ENCODE measurements around the gene SLC39A13. TPM values are rescaled to one million over a fixed set of nuclear protein-coding genes. Genes with fewer than 3 reads are reported as not detected.

Gene SLC39A13
- total and polyA plus RNA-seq, 2 donors (not counting 1 experiment from before 2014, with no cell fraction given): 62.9 to 88.7 TPM

DNA sequence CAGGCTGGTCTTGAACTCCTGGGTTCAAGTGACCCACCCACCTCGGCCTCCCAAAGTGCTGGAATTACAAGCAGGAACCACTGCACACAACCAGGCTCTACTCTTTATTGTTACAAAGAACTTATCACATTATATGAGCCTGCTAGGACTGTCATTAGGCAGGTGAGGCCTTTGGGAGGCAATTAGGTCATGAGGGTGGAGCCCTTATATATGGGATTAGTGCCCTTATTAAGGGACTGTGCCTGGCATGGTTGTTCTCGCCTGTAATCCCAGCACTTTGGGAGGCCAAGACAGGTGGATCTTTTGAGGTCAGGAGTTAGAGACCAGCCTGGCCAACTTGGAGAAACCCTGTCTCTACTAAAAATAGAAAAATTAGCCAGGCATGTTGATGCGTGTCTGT lies 28.3 kb downstream of the SLC39A13 start:
- H3K4me3 ChIP-seq (replicated peaks in 1 of 4; ENCODE audit: control extremely low read depth in 1 of 4, insufficient read depth in 1 of 4, low read depth in 3 of 4, low read length in 4 of 4): no peak overlapping the region
- H3K9ac ChIP-seq (ENCODE audit: insufficient read depth, low read length): no peak overlapping the region
- TF ChIP-seq, protein P1, sequence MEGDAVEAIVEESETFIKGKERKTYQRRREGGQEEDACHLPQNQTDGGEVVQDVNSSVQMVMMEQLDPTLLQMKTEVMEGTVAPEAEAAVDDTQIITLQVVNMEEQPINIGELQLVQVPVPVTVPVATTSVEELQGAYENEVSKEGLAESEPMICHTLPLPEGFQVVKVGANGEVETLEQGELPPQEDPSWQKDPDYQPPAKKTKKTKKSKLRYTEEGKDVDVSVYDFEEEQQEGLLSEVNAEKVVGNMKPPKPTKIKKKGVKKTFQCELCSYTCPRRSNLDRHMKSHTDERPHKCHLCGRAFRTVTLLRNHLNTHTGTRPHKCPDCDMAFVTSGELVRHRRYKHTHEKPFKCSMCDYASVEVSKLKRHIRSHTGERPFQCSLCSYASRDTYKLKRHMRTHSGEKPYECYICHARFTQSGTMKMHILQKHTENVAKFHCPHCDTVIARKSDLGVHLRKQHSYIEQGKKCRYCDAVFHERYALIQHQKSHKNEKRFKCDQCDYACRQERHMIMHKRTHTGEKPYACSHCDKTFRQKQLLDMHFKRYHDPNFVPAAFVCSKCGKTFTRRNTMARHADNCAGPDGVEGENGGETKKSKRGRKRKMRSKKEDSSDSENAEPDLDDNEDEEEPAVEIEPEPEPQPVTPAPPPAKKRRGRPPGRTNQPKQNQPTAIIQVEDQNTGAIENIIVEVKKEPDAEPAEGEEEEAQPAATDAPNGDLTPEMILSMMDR (conservative IDR thresholded peaks at IDR 0.05 in 1 of 2, IDR thresholded peaks at IDR 0.05 in 1 of 2; ENCODE audit: low read depth in 1 of 2, low read length in 2 of 2): no peak
- no peak for TF ChIP-seq EZH2 (IDR thresholded peaks at IDR 0.05; ENCODE audit: low read length, missing control alignments)
- no peaks in the 10 kb centered on the region for H4K20me1 ChIP-seq (ENCODE audit: control insufficient read depth, extremely low read depth, insufficient read depth, low read length)
- no peaks in the 10 kb centered on the region for H3K79me2 ChIP-seq (ENCODE audit: control insufficient read depth, insufficient read depth, low read length)
- no peak overlapping the region for H3K27ac ChIP-seq (ENCODE audit: insufficient read depth, low read length)
- H2AFZ ChIP-seq (ENCODE audit: low read length): no peak overlapping the region
- no peak overlapping the region for H3K4me2 ChIP-seq (ENCODE audit: extremely low read depth, insufficient read depth, low read length)
- no peak for DNase-seq (ENCODE audit: low read depth in 2 of 2)
- H3K4me1 ChIP-seq (ENCODE audit: control insufficient read depth, extremely low read depth, insufficient read depth, low read length): no peaks in the 10 kb centered on the region
- no peaks in the 10 kb centered on the region for H3K9me3 ChIP-seq (ENCODE audit: control insufficient read depth, insufficient read depth, low read depth, low read length)
- H3K36me3 ChIP-seq (ENCODE audit: control insufficient read depth, insufficient read depth, low read length): no peaks in the 10 kb centered on the region
- no peaks in the 10 kb centered on the region for H3K27me3 ChIP-seq (ENCODE audit: control insufficient read depth, insufficient read depth, low read length)

DNA sequence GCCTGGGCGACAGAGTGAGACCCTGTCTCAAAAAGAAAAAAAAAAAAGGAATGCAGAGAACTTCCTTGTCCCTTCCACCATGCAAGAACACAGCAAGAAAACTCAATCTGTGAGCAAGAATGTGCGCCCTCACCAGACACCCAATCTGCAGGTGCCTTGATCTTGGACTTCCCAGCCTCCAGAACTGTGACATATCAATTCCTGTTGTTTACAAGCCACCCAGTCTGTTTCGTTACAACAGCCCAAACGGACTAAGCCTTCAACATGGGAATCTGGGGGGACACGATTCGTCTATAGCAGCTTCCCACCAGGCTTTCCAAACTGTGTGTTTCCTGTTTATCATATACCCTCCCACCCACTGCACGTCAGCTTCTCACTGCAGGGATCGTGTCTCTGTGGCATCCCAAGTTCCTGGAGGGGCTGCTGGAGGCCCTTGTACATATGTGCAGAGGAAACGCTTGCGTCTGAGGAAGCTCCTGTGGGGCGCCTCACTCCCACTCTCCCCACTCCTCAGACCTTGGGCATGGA lies 28.9 kb downstream of the SLC39A13 start:
- no peak overlapping the region for H3K4me3 ChIP-seq (replicated peaks in 1 of 4; ENCODE audit: control extremely low read depth in 1 of 4, insufficient read depth in 1 of 4, low read depth in 3 of 4, low read length in 4 of 4)
- TF ChIP-seq EZH2 (IDR thresholded peaks at IDR 0.05; ENCODE audit: low read length, missing control alignments): no peak
- TF ChIP-seq, protein P1 (conservative IDR thresholded peaks at IDR 0.05 in 1 of 2, IDR thresholded peaks at IDR 0.05 in 1 of 2; ENCODE audit: low read depth in 1 of 2, low read length in 2 of 2): no peak
- H3K4me1 ChIP-seq (ENCODE audit: control insufficient read depth, extremely low read depth, insufficient read depth, low read length): no peaks in the 10 kb centered on the region
- H4K20me1 ChIP-seq (ENCODE audit: control insufficient read depth, extremely low read depth, insufficient read depth, low read length): no peaks in the 10 kb centered on the region
- no peaks in the 10 kb centered on the region for H3K27me3 ChIP-seq (ENCODE audit: control insufficient read depth, insufficient read depth, low read length)
- DNase-seq (ENCODE audit: low read depth in 2 of 2): no peak
- H3K27ac ChIP-seq (ENCODE audit: insufficient read depth, low read length): no peak overlapping the region
- H2AFZ ChIP-seq (ENCODE audit: low read length): no peak overlapping the region
- H3K4me2 ChIP-seq (ENCODE audit: extremely low read depth, insufficient read depth, low read length): no peak overlapping the region
- no peaks in the 10 kb centered on the region for H3K9me3 ChIP-seq (ENCODE audit: control insufficient read depth, insufficient read depth, low read depth, low read length)
- no peaks in the 10 kb centered on the region for H3K36me3 ChIP-seq (ENCODE audit: control insufficient read depth, insufficient read depth, low read length)
- H3K79me2 ChIP-seq (ENCODE audit: control insufficient read depth, insufficient read depth, low read length): no peaks in the 10 kb centered on the region
- H3K9ac ChIP-seq (ENCODE audit: insufficient read depth, low read length): no peak overlapping the region

DNA sequence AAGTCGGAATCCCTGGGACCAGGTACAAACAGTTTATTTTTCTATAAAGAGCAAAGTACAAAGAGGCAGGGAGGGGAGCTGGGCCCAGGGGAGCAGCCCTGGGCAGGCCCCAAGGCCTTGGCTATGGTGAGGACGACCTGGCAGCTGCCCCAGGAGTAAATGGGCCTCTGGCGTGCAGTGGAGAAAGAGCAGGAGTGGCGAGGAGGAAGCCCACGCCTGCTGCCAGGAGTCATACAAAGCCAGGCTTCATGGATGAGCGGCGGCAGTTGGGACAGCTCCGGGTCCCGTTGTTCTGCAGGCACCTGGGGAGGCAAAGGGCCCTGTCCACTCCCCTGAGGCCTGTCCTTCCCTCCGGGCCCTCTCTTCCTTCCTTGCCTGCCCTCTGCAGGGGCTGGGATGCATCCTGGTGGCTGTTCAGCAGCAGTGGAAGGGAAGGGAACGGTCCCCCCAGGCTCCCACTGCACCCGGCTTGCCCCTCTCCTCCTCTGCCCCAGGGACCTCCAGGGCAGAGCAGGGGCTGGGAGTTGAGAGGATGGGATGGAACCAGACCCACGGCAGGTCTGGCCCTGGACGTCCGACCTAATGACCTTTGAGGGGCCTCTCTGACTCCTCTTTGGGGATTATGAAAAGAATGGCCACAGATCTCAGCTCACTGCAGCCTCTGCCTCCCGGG lies 29.5 kb downstream of the SLC39A13 start:
- H3K27me3 ChIP-seq (ENCODE audit: control insufficient read depth, insufficient read depth, low read length): no peaks in the 10 kb centered on the region
- H3K27ac ChIP-seq (ENCODE audit: insufficient read depth, low read length): no peak overlapping the region
- no peaks in the 10 kb centered on the region for H3K36me3 ChIP-seq (ENCODE audit: control insufficient read depth, insufficient read depth, low read length)
- no peak overlapping the region for H2AFZ ChIP-seq (ENCODE audit: low read length)
- no peak overlapping the region for H3K4me2 ChIP-seq (ENCODE audit: extremely low read depth, insufficient read depth, low read length)
- no peak for TF ChIP-seq EZH2 (IDR thresholded peaks at IDR 0.05; ENCODE audit: low read length, missing control alignments)
- no peaks in the 10 kb centered on the region for H3K4me1 ChIP-seq (ENCODE audit: control insufficient read depth, extremely low read depth, insufficient read depth, low read length)
- H3K79me2 ChIP-seq (ENCODE audit: control insufficient read depth, insufficient read depth, low read length): no peaks in the 10 kb centered on the region
- H3K9me3 ChIP-seq (ENCODE audit: control insufficient read depth, insufficient read depth, low read depth, low read length): no peaks in the 10 kb centered on the region
- H4K20me1 ChIP-seq (ENCODE audit: control insufficient read depth, extremely low read depth, insufficient read depth, low read length): no peaks in the 10 kb centered on the region
- no peak for DNase-seq (ENCODE audit: low read depth in 2 of 2)
- H3K4me3 ChIP-seq (replicated peaks in 1 of 4; ENCODE audit: control extremely low read depth in 1 of 4, insufficient read depth in 1 of 4, low read depth in 3 of 4, low read length in 4 of 4): no peak overlapping the region
- H3K9ac ChIP-seq (ENCODE audit: insufficient read depth, low read length): no peak overlapping the region

Measured in fibroblast of lung (primary cell).